Activated effector memory CD4-positive, alpha-beta T cell treated with anti-CD3 and anti-CD28 coated beads, Interleukin-2, amount 50 U/mL, for 16 hours (primary cell): Measurements from ENCODE around the gene DNAJC30.
A peak's percentile ranks its signal among the peaks of the same experiment; 100 is the strongest.
"Not testable (repeated sequence)": the region's sequence is repeated elsewhere in the genome, so short reads cannot be mapped to it uniquely, and the experiment has no call there.

Experiments
- DNase-seq: peaks from one replicate; pipeline ENCODE4 v3.0.0-alpha.2; 2020

DNAJC30 gene

GRCh38 chr7:73680501-73680900 lies 2.8 kb downstream of the DNAJC30 start:
- DNase-seq = no peak

DNA sequence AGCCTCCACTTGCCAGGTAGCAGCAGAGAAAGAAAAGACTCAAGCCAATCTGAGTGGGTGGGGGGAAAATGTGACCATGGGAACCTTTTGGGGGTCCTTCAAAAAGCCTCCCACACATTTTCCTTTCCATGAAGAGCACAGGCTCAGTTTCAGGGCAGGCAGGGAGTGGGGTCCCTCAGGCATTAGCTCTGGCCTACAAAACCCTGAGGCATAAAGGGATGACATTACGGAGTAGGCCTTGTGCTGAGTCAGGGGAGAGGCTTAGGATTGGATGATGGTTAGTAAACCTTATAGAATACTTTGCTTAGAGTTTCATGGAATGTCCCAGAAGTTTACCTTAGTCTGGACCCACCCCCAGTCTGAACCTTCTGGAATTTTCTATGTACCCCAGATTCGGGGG lies 3.5 kb downstream of the DNAJC30 start:
- no peak for DNase-seq

- DNase-seq = no peak
These were observed 4.4 kb downstream of the DNAJC30 start for GRCh38 chr7:73678862-73679261.

- DNase-seq = not testable (repeated sequence)
These were observed 7.2 kb downstream of the DNAJC30 start for GRCh38 chr7:73676062-73676461.

DNA sequence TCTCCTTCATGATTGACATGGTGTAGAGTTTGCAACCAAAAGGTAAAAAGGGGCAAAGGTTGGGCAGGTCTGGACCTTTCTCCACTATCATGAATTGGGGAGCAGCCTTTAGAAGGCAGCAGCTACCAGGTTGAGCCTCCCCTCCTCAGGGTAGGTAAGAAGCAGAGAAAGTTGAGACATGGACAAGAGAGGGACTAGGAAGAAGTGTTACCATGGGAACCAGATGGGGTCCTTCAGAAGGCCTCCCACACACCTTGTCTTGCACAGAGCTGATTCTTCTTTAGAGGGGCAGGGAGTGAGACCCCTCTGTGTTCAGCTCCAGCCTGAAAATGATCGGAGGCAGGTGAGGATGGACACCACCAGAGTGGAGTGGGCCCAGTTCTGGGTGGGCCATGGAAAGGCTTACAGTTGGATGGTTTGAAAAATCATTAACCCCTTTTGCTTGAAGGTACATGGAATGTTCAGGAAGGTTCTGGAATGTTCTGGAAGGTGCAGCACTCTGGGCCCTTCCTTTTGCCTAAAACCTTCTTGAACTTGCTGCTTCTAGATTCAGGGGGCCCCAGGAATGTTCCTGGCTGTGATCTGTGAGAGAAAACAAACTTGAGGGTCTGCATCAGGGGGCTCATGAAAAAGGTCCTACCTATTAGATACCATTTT lies 8.7 kb downstream of the DNAJC30 start:
- no peak for DNase-seq

- DNase-seq = no peak
These were observed 11.3 kb downstream of the DNAJC30 start for GRCh38 chr7:73671857-73672445.

DNA sequence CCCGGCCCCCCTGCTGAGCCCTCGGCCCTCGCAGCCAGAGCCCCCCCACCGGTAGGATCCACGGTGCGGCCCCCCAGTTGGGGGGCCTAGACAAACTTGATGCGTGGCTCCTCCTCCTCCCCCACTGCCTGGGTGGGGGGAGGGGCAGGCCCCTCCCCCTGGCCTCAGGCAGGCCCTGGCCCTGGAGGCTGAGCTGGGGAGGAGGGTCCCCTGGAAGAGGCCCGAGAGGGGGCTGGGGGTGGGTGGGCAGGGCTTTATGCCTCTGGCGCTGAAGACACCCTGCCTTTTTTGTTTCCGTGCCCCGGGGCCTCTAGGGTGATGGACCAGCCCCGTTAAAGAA lies 12.0 kb downstream of the DNAJC30 start:
- no peak for DNase-seq

DNA sequence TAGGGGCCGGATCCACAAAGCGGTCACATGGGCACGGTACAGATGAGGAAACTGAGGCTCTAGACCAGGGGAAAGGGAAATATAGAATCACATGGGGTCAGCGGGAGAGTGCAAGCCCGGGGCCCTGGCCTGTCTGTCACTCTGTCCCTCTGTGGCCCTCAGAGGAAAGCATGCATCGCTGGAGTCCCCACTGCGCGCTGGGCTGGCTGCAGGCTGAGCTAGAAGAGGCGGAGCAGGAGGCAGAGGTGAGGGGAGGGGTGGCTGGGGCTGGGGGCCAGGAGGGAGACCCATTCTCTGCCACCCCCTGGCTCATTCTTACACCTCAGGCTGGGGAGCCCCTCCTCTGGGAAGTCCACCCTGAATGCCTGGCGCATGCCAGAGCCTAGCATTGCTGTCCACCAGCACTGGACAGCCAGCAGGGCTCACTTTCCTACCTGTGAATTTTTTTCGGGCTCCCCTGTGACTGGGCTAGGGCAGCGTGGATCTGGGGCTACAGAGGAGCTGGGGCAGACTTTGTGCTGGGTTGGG lies 13.3 kb downstream of the DNAJC30 start:
- DNase-seq = no peak

GRCh38 chr7:73669288-73669701 lies 14.0 kb downstream of the DNAJC30 start:
- no peak for DNase-seq

DNA sequence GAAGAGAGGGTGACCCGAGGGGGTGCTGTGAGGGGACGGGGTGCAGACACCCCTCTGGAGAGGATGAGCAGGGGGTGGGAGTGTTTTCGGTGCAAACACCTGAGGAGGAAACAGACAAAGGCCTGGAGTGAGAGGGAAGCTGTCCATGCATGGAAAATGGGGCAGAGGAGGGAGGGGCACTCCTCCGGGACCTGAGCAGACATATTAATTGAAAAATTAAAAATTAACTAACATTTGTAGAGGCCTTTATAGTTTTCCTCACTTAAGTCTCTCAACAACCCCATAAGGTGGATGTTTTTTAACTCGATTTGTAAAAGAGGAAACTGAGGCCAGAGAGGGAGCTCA lies 14.4 kb downstream of the DNAJC30 start:
- DNase-seq = no peak

DNA sequence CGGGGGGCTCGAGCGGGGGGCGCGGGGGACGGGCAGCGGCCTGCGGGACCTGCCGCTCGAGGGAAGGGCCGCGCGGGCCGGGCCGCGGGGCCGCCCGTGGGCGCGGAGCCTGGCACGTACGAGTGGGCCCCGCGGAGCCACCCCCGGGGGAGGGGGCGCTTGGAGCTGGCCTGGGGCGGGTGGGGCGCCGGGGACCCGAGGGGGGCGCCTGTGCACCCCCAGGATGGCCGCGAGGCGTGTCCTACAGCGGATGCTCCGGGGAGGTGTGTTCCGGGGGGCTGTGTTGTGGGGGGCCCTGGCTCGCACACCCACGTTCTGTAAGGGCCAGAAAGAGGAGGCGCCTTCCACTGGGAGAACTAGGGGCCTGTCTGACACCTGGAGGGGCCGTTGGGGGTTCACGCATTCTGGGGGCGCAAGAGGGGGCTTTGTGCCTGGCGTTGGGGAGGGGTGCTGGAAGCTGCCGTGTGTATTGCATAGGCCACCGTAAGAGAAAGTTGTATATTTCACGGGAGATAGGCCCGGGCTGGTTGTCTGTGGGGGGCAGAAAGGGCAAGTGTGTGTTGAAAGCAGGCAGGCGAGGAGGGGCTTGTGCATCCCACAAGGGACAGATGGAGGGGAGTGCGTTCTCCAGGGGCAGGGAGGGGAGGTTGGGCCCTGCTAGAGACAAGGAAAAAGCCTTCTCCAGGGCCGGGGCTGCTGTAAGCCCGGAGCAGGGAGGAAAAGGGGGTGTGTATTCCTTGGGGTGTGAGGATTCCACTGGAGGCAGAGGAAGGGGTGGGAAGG lies 15.0 kb downstream of the DNAJC30 start:
- no peak for DNase-seq

DNA sequence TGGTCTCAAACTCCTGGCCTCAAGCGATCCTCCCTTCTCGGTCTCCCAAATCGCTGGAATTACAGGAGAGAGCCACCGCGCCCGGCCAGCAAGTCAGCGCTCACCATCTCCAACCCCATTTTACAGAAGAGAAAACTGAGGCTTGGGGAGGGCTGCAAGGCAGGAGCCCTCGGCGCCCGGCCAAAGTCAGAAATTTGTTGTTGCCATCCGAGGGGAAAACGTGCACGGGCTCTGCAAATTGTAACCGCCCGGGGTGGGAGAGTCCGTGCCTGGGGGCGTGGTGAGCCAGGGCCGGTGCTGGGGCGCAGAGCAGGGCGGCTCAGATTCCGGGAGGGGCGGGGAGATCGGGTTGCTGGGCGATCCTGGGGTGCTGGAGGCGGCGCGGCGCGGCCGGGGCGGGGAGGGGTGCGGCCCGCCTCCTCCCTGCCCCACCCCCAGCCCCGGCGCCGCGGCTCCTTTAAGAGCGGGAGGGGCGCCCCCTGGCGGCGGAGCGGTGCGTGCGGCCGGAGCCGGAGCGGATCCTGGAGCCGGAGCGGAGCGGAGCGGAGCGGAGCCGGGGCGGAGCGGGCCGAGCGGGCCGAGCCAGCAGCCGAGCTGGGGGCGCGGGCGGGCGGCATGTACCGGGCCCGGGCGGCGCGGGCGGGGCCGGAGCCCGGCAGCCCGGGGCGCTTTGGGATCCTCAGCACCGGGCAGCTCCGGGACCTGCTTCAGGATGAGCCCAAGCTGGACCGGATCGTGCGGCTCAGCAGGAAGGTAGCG lies 15.7 kb downstream of the DNAJC30 start, which contains the start of gene VPS37D:
Gene VPS37D (plus strand): TSS at position 488 of the 759 bp plus-strand sequence. CDS start 128 bp downstream, at position 616.
- peak; percentile 98 for DNase-seq

DNA sequence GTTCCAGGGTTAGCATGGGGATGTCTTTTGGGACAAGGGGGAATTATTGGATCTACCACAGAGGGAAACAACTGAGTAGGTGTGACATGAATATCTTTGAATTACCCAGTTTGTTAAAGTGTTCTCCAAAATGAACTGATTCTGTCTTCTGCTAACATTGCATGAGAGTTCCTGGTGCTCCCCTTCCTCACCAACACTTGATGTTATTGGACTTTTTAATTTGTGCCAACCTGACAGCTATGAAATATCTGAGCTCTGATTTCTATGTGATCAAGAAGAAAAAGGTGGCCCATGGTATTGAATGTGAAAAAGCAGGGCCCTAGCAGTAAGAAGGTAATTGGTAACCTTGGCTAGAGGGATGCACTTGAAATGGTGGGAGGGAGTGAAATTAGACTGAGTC lies 20.2 kb downstream of the DNAJC30 start:
- DNase-seq = no peak

- DNase-seq = not testable (repeated sequence)
These were observed 22.7 kb downstream of the DNAJC30 start for GRCh38 chr7:73660594-73660993.

GRCh38 chr7:73659983-73660382 lies 23.3 kb downstream of the DNAJC30 start:
- no peak for DNase-seq

- DNase-seq = not testable (repeated sequence)
These were observed 27.9 kb downstream of the DNAJC30 start for GRCh38 chr7:73655309-73655708.

DNA sequence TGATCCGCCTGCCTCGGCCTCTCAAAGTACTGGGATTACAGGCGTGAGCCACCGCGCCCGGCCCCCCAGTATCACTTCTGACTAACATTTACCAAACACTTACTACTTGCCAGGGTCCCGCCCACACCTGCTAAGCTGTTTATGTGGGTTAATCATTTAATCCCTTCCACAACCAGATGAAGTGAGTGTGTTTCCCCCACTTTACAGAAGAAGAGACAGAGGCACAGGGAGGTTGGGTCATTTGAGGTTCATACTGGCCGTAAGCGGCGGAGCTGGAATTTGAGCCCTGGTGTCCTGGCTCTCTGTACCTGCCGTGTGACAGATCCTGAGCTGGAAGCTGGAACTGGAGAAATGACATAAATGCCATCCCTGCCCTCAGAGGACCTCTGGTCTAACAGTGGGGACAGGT lies 30.7 kb downstream of the DNAJC30 start:
- DNase-seq = no peak

DNA sequence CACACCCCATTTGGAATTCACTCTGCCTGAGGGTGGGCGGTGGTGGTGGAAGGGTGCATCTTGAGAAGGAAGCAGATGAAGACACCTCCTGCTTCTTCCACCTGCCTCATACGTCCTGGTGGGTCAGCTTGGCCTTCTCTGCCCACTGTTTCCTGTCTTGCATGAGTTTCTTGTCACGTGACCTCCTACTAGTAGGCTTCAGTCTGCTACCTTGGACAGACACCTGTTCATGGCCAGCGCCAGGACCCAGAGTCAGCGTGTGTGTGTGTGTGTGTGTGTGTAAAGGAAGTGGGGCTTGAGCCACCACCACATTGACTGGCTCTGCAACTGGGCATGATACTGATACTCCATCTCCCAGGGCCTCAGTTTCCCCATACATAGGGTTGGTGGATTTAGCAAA lies 32.7 kb downstream of the DNAJC30 start:
- no peak for DNase-seq

DNA sequence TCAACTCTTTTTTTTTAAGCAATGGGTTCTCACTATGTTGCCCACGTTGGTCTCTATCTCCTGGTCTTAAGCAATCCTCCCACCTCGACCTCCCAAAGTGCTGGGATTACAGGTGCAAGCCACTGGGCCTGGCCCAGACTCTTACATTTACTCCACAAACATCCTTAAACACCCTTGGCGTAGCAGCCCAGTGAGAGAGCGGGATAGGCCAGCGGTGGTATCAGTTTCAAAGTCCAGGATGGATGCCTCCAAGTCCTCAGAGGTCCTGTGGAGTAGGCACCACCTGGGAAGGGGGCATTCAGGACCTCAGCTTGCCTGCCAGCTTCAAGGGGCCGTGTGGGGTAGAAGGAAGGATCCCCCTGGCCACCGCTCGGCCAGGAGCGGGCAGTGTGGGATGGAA lies 33.7 kb downstream of the DNAJC30 start:
- DNase-seq = no peak

DNA sequence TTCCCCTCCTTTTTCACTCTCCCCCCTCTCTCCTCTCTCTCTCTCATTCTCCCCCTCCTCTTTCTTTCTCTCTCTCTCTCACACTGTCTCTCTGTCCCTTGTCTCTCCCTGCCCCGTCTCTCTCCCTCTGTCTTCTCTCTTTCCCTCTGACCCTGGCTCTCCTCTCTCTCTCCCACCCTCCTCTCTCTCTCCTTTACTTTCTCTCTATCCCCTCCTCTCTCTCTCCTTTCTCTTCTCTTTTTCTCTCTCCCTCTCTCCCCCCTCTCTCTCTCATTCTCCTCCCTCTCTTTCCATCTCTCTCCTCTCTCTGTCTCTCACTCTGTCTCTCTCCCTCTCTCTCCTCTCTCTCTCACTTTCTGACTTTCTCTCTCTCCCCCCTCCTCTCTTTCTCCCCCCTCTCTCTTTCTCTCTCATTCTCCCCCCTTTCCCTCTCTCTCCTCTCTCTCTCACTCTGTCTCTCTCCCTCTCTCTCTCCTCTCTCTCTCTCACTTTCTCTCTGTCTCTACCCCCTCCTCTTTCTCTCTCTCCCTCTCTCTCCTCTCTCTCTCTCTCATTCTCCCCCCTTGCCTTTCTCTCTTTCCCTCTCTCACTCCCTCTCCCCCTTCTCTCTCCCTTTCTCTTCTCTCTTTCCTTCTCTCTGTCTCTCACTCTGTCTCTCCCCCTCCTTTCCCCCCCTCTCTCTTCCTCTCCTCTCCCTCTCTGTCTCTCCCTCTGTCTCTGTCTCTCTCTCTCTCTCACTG lies 34.5 kb downstream of the DNAJC30 start:
- DNase-seq = no peak

DNA sequence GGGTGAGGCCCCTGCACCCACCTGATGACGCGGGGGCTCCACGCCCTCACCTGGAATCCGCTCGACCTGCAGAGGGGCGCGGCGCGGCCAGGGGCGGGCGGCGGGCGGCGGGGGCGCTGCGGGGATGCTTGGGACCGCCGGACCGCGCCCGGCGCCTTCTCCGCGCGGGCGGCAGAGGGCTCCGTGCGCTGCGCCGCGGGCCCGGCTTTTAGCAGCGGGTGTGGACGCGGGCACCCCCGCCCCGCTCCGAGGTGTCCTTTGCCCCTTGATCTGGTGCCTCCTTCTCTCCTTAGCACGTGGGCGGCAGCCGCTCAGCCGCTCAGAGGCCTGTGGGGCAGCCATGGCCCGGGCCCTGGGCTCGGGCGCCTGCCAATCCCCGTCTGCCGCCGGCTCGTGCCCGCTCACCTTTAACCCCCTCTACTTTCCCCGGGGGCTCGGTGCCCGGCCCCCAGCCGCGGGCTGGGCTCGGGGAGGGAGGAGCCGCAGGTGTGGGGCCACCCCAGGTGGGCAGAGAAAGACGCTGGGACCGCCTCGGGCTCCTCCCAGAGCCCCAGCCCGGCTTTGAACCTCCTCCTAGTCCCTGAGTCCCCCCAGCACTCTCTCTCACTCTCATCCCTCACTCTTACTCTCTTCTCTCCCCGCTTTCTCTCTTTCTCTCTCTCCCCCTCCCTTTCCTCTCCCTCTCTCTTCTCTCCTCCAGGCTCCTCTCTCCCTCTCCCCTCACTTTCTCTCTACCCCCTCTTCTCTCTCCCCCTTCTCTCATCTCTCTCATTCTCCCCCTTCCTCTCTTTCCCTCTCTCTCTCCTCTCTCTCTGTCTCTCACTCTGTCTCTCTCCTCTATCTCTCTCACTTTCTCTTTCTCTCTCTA lies 35.3 kb downstream of the DNAJC30 start:
- peak; percentile 73 for DNase-seq
